Measurements from ENCODE around the gene ZNF726. TPM values are rescaled to one million over a fixed set of nuclear protein-coding genes. Genes with fewer than 3 reads are reported as not detected.

ZNF726 gene
- total RNA-seq, 1 experiment from 2014 or later: 0.11 TPM

- WGBS (ENCODE audit: extremely low coverage, insufficient read length, low lambda C conversion rate): no CpG with 5 or more reads among the region's 5 CpGs
- peaks cover 0 to 18% (median 7%) of the 10 kb centered on the region in 3 experiments; a peak in 4 of 7 replicates for H3K36me3 Mint-ChIP-seq (ENCODE audit: insufficient read depth in 1 of 3, low read depth in 3 of 3)
- Histone ChIP-seq H3T11ph (ENCODE audit: low read length) (no peak overlapping the region), H3K79me2 (ENCODE audit: insufficient read depth, low read length) (no peaks in the 10 kb centered on the region), H2BK12ac (ENCODE audit: insufficient read length, low read depth, low read length) (no peak overlapping the region), H2BK20ac (ENCODE audit: low read depth, low read length, poor library complexity, severe bottlenecking) (no peak overlapping the region), H3K9ac (ENCODE audit: extremely low read depth, insufficient read length, low read length) (no peak overlapping the region), H3K27me3 (ENCODE audit: insufficient read depth, low read length) (no peaks in the 10 kb centered on the region), H3K14ac (ENCODE audit: insufficient read depth, low read length) (no peak overlapping the region), H2BK120ac (ENCODE audit: low read depth, low read length, poor library complexity, severe bottlenecking) (no peak overlapping the region), H2AFZ (ENCODE audit: low read length) (no peak overlapping the region), H3K27ac (ENCODE audit: insufficient read length, low read depth, low read length) (no peak overlapping the region), H4K91ac (ENCODE audit: insufficient read length, low read depth, low read length) (no peak overlapping the region), H3K4me1 (ENCODE audit: insufficient read depth, low read length) (no peaks in the 10 kb centered on the region), H4K5ac (ENCODE audit: insufficient read length, low read depth, low read length) (no peak overlapping the region), H3K4me2 (ENCODE audit: insufficient read depth, insufficient read length, low read length) (no peak overlapping the region), H4K20me1 (ENCODE audit: control insufficient read depth, insufficient read depth, insufficient read length) (no peaks in the 10 kb centered on the region), H2BK15ac (ENCODE audit: low read depth, low read length) (no peak overlapping the region), H3K23me2 (ENCODE audit: insufficient read length, low read depth, low read length, poor library complexity, severe bottlenecking) (no peaks in the 10 kb centered on the region), H2AK5ac (ENCODE audit: insufficient read length, low read length) (no peak overlapping the region), H3K23ac (ENCODE audit: insufficient read length, low read depth, low read length) (no peak overlapping the region), H3K18ac (ENCODE audit: insufficient read length, low read depth, low read length) (no peak overlapping the region), H3K9me3 (ENCODE audit: control insufficient read depth, low read depth, low read length) (peaks cover 58% of the 10 kb centered on the region), H3K4ac (ENCODE audit: low read depth, low read length) (no peak overlapping the region), H3K56ac (ENCODE audit: insufficient read length, low read depth, low read length) (no peak overlapping the region), H4K8ac (replicated peaks; ENCODE audit: insufficient read length, low read depth, low read length) (no peak overlapping the region), H2BK5ac (ENCODE audit: insufficient read length, low read length) (no peak overlapping the region), H3K79me1 (ENCODE audit: insufficient read depth, low read depth, low read length, poor library complexity, severe bottlenecking) (no peaks in the 10 kb centered on the region)
- no peak overlapping the region for H3K27ac Mint-ChIP-seq
- no peaks in the 10 kb centered on the region for H3K27me3 Mint-ChIP-seq (ENCODE audit: low read depth)
- H3K4me1 Mint-ChIP-seq: no peaks in the 10 kb centered on the region
- no peak overlapping the region for H3K4me3 Mint-ChIP-seq
- no peak for DNase-seq
- peaks cover 91% of the 10 kb centered on the region in 2 experiments for H3K9me3 Mint-ChIP-seq
- no peak for TF ChIP-seq CTCF (conservative IDR thresholded peaks at IDR 0.05)
Observed at GRCh38 chr19:23956051-23956450, 41.4 kb downstream of the ZNF726 start.
